Measurements from ENCODE around the gene SRSF3. TPM values are rescaled to one million over a fixed set of nuclear protein-coding genes. Genes with fewer than 3 reads are reported as not detected.
"Not testable (repeated sequence)": the region's sequence is repeated elsewhere in the genome, so short reads cannot be mapped to it uniquely, and the experiment has no call there.

The SRSF3 gene
- total RNA-seq, 1 experiment from 2014 or later, result 954 TPM

GRCh38 chr6:36651659-36652379 is 57.7 kb downstream of the SRSF3 start:
- Histone ChIP-seq H3K4ac (ENCODE audit: low read depth, low read length) (no peak overlapping the region), H4K20me1 (ENCODE audit: control insufficient read depth, insufficient read depth, insufficient read length) (no peaks in the 10 kb centered on the region), H2AK5ac (ENCODE audit: insufficient read length, low read length) (no peak overlapping the region), H3K79me1 (ENCODE audit: insufficient read depth, low read depth, low read length, poor library complexity, severe bottlenecking) (no peaks in the 10 kb centered on the region), H3K4me2 (ENCODE audit: insufficient read depth, insufficient read length, low read length) (no peak overlapping the region), H2BK5ac (ENCODE audit: insufficient read length, low read length) (no peak overlapping the region), H4K91ac (ENCODE audit: insufficient read length, low read depth, low read length) (no peak overlapping the region), H2BK120ac (ENCODE audit: low read depth, low read length, poor library complexity, severe bottlenecking) (no peak overlapping the region), H3K79me2 (ENCODE audit: insufficient read depth, low read length) (no peaks in the 10 kb centered on the region), H3K14ac (ENCODE audit: insufficient read depth, low read length) (no peak overlapping the region), H2BK15ac (ENCODE audit: low read depth, low read length) (no peak overlapping the region), H3K56ac (ENCODE audit: insufficient read length, low read depth, low read length) (no peak overlapping the region), H3K18ac (ENCODE audit: insufficient read length, low read depth, low read length) (no peak overlapping the region), H2BK12ac (ENCODE audit: insufficient read length, low read depth, low read length) (no peak overlapping the region), H3K23me2 (ENCODE audit: insufficient read length, low read depth, low read length, poor library complexity, severe bottlenecking) (no peaks in the 10 kb centered on the region), H3K23ac (ENCODE audit: insufficient read length, low read depth, low read length) (no peak overlapping the region), H3K27ac (ENCODE audit: insufficient read length, low read depth, low read length) (no peak overlapping the region), H3K9ac (ENCODE audit: extremely low read depth, insufficient read length, low read length) (no peak overlapping the region), H2BK20ac (ENCODE audit: low read depth, low read length, poor library complexity, severe bottlenecking) (no peak overlapping the region), H3T11ph (ENCODE audit: low read length) (no peak overlapping the region), H3K4me1 (ENCODE audit: insufficient read depth, low read length) (0 out of 2 replicates have a peak, but pooled peaks cover 2% of the 10 kb centered on the region), H2AFZ (ENCODE audit: low read length) (no peak overlapping the region), H3K9me3 (ENCODE audit: control insufficient read depth, low read depth, low read length) (no peaks in the 10 kb centered on the region), H4K5ac (ENCODE audit: insufficient read length, low read depth, low read length) (no peak overlapping the region), H3K27me3 (ENCODE audit: insufficient read depth, low read length) (no peaks in the 10 kb centered on the region), H4K8ac (replicated peaks; ENCODE audit: insufficient read length, low read depth, low read length) (no peak overlapping the region)
- no peak overlapping the region; a peak in 1 of 7 replicates for H3K27ac Mint-ChIP-seq
- TF ChIP-seq CTCF (conservative IDR thresholded peaks at IDR 0.05), result no peak
- H3K9me3 Mint-ChIP-seq, result no peaks in the 10 kb centered on the region
- no peak overlapping the region for H3K4me3 Mint-ChIP-seq
- peaks cover 24 to 27% of the 10 kb centered on the region in 2 experiments for H3K4me1 Mint-ChIP-seq
- WGBS (ENCODE audit: extremely low coverage, insufficient read length, low lambda C conversion rate), result no CpG with 5 or more reads among the region's 11 CpGs
- no peak for DNase-seq
- no peaks in the 10 kb centered on the region for H3K36me3 Mint-ChIP-seq (ENCODE audit: insufficient read depth in 1 of 3, low read depth in 3 of 3)
- H3K27me3 Mint-ChIP-seq (ENCODE audit: low read depth), result peaks cover 6% of the 10 kb centered on the region

- WGBS (ENCODE audit: extremely low coverage, insufficient read length, low lambda C conversion rate), result no CpG with 5 or more reads among the region's 5 CpGs
- not testable (repeated sequence) for H3K27me3 ChIP-seq (ENCODE audit: insufficient read depth, low read length)
Measured at GRCh38 chr6:36654469-36654868, 60.3 kb downstream of the SRSF3 start.

More at GRCh38 chr6:36654469-36654868, 60.3 kb downstream of the SRSF3 start:
- not testable (repeated sequence) for H3K4ac ChIP-seq (ENCODE audit: low read depth, low read length); H4K91ac ChIP-seq (ENCODE audit: insufficient read length, low read depth, low read length); H2BK12ac ChIP-seq (ENCODE audit: insufficient read length, low read depth, low read length); H2BK15ac ChIP-seq (ENCODE audit: low read depth, low read length); H3K36me3 Mint-ChIP-seq (ENCODE audit: insufficient read depth in 1 of 3, low read depth in 3 of 3); H2BK20ac ChIP-seq (ENCODE audit: low read depth, low read length, poor library complexity, severe bottlenecking); H3K27ac ChIP-seq (ENCODE audit: insufficient read length, low read depth, low read length); H2AK5ac ChIP-seq (ENCODE audit: insufficient read length, low read length); H3K4me2 ChIP-seq (ENCODE audit: insufficient read depth, insufficient read length, low read length); H3T11ph ChIP-seq (ENCODE audit: low read length); H2BK5ac ChIP-seq (ENCODE audit: insufficient read length, low read length); H3K56ac ChIP-seq (ENCODE audit: insufficient read length, low read depth, low read length); H3K23ac ChIP-seq (ENCODE audit: insufficient read length, low read depth, low read length); DNase-seq; H4K8ac ChIP-seq (replicated peaks; ENCODE audit: insufficient read length, low read depth, low read length); H3K79me2 ChIP-seq (ENCODE audit: insufficient read depth, low read length); H3K27me3 Mint-ChIP-seq (ENCODE audit: low read depth); H3K23me2 ChIP-seq (ENCODE audit: insufficient read length, low read depth, low read length, poor library complexity, severe bottlenecking); H3K79me1 ChIP-seq (ENCODE audit: insufficient read depth, low read depth, low read length, poor library complexity, severe bottlenecking); H3K4me1 ChIP-seq (ENCODE audit: insufficient read depth, low read length); H2BK120ac ChIP-seq (ENCODE audit: low read depth, low read length, poor library complexity, severe bottlenecking); H3K4me3 Mint-ChIP-seq; H3K9me3 Mint-ChIP-seq; H4K5ac ChIP-seq (ENCODE audit: insufficient read length, low read depth, low read length); H3K9me3 ChIP-seq (ENCODE audit: control insufficient read depth, low read depth, low read length); H2AFZ ChIP-seq (ENCODE audit: low read length); H3K27ac Mint-ChIP-seq; H3K18ac ChIP-seq (ENCODE audit: insufficient read length, low read depth, low read length); H3K14ac ChIP-seq (ENCODE audit: insufficient read depth, low read length); H3K9ac ChIP-seq (ENCODE audit: extremely low read depth, insufficient read length, low read length); H4K20me1 ChIP-seq (ENCODE audit: control insufficient read depth, insufficient read depth, insufficient read length)
- H3K4me1 Mint-ChIP-seq, result peaks cover 19 to 22% of the 10 kb centered on the region in 2 experiments
